H7 (cell line): Measurements from ENCODE around the gene LHPP. TPM values are rescaled to one million over a fixed set of nuclear protein-coding genes. Genes with fewer than 3 reads are reported as not detected.

ENCODE experiments used
- total RNA-seq: library from RNA; depleted of rRNA; stranded (reverse); fragments of >200 nt; shearing (Covaris generic); gene quantifications from 2 replicates; pipeline ENCODE4 v1.2.3, GENCODE V29; 2014; rRNA removed

Gene LHPP
- total RNA-seq, 1 experiment from 2014 or later: 26.2 TPM

Other genes with a start within 250 kb of the LHPP start
- 214 and 241 TPM in 2 replicates for gene OAT, start 42.9 kb upstream of the LHPP start, total RNA-seq
- 57.8 and 65.1 TPM in 2 replicates for gene NKX1-2, start 11.8 kb upstream of the LHPP start, total RNA-seq